22Rv1 (cell line): ENCODE data around the gene FRS3.

Source experiments
- H3K27ac ChIP-seq: fragments of 450-650 bp; 2 replicates; pipeline ENCODE4 v1.5.1; 2017
- ZFX ChIP-seq: fragments of 450-650 bp; IDR thresholded peaks from 2 replicates; pipeline ENCODE4 v1.6.1; 2017; ENCODE audit warnings: antibody characterized with exemption, borderline replicate concordance
- TF ChIP-seq, protein P1 (sequence below): fragments of 450-650 bp; IDR thresholded peaks from 2 replicates; pipeline ENCODE4 v1.5.1; 2017; ENCODE audit warnings: mild to moderate bottlenecking

Gene FRS3

DNA sequence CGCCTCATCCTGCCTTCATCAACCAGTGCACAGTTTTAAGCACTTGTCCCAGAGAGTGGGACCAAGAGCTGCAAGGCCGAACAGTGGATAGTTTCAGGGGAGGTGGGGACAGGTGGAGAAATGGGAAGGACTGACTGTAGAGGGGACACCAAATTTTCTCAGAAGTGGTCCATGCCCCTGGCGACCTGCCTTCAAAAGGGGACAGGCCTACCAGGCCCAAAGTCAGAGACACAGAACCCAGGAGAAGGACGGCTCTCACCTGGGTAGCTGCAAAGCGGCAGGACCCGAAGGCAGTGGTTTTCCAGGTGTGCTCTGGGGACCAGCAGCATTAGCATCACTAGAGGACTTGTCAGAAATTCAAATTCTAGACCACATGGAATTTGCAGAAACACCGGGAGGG is 50.1 kb downstream of the FRS3 start:
- H3K27ac ChIP-seq: no peak overlapping the region
- TF ChIP-seq, protein P1, sequence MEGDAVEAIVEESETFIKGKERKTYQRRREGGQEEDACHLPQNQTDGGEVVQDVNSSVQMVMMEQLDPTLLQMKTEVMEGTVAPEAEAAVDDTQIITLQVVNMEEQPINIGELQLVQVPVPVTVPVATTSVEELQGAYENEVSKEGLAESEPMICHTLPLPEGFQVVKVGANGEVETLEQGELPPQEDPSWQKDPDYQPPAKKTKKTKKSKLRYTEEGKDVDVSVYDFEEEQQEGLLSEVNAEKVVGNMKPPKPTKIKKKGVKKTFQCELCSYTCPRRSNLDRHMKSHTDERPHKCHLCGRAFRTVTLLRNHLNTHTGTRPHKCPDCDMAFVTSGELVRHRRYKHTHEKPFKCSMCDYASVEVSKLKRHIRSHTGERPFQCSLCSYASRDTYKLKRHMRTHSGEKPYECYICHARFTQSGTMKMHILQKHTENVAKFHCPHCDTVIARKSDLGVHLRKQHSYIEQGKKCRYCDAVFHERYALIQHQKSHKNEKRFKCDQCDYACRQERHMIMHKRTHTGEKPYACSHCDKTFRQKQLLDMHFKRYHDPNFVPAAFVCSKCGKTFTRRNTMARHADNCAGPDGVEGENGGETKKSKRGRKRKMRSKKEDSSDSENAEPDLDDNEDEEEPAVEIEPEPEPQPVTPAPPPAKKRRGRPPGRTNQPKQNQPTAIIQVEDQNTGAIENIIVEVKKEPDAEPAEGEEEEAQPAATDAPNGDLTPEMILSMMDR: no peak
- no peak for TF ChIP-seq ZFX

DNA sequence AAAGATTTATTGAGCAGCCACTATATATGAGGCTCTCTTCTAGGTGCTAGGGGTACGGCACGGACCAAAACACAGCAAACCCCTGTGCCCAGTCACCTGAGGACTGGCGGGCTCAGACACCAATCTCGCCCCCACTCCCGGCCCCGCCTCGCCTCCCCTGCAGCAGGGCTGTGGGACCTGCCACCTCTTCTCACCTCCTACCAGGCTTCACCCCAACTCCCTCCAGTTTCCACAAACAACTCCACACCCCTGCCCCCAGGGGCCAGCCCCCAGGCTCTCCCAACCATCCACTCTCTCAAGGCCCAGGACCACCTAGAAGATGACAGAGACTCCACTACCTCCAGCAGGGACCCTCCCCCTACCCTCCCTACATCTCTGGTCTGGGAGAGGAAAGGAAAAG is 50.7 kb downstream of the FRS3 start:
- no peak overlapping the region for H3K27ac ChIP-seq

DNA sequence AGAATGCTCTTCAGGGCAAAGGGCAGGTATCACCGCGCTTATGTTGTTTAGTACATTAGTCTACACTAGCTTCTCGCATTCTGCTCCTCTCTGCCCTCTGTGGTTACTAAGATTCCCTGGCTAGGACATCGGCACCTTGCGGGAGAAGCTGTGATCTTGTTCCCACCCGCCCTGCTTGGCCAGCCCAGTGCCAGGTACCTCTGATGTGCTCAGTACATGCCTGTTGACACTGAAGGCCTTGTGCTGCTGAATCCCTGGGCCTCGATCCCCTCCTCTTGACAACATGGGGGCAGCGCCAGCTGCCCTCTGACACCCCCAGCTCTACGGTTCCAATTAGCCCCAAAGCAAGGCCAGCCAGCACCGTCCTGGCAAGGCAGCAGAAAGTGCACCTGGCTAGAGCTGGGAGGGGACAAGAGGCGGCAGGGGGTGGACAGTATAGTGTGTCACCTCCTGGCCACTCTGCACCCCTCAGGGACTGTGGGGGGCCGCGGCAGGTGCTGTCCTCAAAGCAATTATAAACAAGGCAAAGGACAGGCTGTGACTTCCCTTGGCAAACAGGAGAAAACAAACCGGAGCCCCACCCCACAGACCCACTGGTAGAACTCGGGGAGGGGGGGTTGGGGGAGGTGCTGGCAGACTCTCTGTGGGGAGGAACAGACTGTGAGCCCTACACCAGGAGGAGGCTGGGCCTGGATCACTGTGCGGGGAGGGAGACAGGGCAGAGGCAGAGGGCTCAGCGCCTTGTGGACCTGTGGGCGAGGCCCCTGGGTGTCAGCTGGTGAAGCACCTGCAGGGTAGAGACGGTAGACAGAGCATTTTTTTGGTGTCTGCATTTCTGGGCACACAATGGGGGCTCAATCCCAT is 51.4 kb downstream of the FRS3 start:
- no peak overlapping the region for H3K27ac ChIP-seq
- TF ChIP-seq, protein P1: no peak
- TF ChIP-seq ZFX: no peak

More for the DNA sequence above, 50.7 kb downstream of the FRS3 start:
- TF ChIP-seq ZFX: no peak
- TF ChIP-seq, protein P1: no peak

DNA sequence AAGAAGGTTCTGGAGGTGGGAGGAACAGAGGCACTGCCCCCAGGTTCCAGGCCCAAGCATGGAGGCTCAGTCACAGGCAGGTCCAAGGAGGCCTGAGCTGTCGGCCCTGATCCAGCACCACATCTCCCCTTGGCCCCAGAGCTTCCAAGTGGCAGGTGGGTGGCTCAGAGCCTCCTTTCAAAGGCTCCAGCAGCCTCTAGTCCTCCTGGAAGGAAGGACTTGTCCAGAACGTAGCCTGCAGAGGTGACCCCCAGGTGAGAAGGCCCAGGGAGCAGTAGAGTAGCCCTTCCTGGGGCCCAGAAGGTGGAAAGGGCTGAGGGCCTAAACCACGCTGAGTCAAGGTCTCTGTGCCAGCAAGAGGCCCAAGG is 52.0 kb downstream of the FRS3 start:
- TF ChIP-seq ZFX: no peak
- TF ChIP-seq, protein P1: no peak
- H3K27ac ChIP-seq: no peak overlapping the region

DNA sequence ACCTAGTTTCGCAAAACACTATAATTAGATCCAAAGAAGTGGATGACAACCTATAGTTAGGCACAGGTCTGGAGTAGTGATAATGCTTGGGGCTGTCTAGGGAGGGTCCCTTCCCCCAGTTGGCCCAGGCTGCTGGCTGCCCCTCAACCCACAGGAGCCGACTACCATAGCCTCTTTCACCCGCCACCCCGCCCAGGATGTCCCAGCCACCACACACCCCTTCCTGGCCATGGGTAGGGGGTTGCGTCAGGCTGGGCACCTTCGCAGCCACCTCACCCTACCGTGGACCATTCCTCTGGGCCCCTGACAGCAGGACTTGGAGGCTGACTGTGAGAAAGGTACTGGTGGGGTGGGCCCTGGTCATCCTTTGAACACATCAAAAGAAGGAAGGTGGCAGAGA is 52.8 kb downstream of the FRS3 start:
- no peak overlapping the region for H3K27ac ChIP-seq

GRCh38 chr6:41724586-41725501 is 54.9 kb downstream of the FRS3 start:
- no peak overlapping the region for H3K27ac ChIP-seq
- TF ChIP-seq, protein P1: no peak
- TF ChIP-seq ZFX: no peak

More for the DNA sequence above, 52.8 kb downstream of the FRS3 start:
- TF ChIP-seq ZFX: no peak
- TF ChIP-seq, protein P1: no peak

- no peak for TF ChIP-seq ZFX
- TF ChIP-seq, protein P1: no peak
- H3K27ac ChIP-seq: no peak overlapping the region
Measured at GRCh38 chr6:41724228-41724580, 55.5 kb downstream of the FRS3 start.
